ENCODE measurements around the gene GPATCH2. TPM values are rescaled to one million over a fixed set of nuclear protein-coding genes. Genes with fewer than 3 reads are reported as not detected.
A peak's percentile ranks its signal among the peaks of the same experiment; 100 is the strongest.

Gene GPATCH2
- 14.7 and 15.0 TPM in 2 replicates for total RNA-seq
- total RNA-seq (2013) = 14.8 TPM
- polyA plus RNA-seq = 4.7 and 5.2 TPM in 2 replicates
- polyA minus RNA-seq = 4.5 and 6.6 TPM in 2 replicates

- ChIA-PET CTCF (no interaction called here), POLR2A (no interaction called here)
- Histone ChIP-seq H3K4me1 (ENCODE audit: control insufficient read depth in 2 of 2, insufficient read depth in 2 of 2, low read length in 2 of 2) (peaks cover 14 to 17% of the 10 kb centered on the region in 2 donors), H3K9me3 (ENCODE audit: control extremely low read depth in 1 of 3, control insufficient read depth in 2 of 3, insufficient read depth in 1 of 3, low read length in 2 of 3) (no peaks in the 10 kb centered on the region), H3K4me3 (ENCODE audit: control extremely low read depth in 1 of 5, extremely low read depth in 1 of 5, insufficient read depth in 1 of 5, low read depth in 2 of 5, low read length in 4 of 5) (peak within 1 kb of the TSS; percentile 74 to 91 (median 78)), H2AFZ (ENCODE audit: insufficient read depth, low read depth, low read length, poor library complexity, severe bottlenecking) (peak within 1 kb of the TSS; percentile 89), H4K20me1 (ENCODE audit: control insufficient read depth, insufficient read depth, low read length, poor library complexity, severe bottlenecking) (no peaks in the 10 kb centered on the region), H3K79me2 (ENCODE audit: control insufficient read depth, insufficient read depth, low read length) (peaks cover 45% of the 10 kb centered on the region), H3K36me3 (replicated peaks in 1 of 2; ENCODE audit: control extremely low read depth in 1 of 2, control insufficient read depth in 1 of 2, extremely low read depth in 1 of 2, insufficient read depth in 2 of 2, low read length in 1 of 2) (no peaks in the 10 kb centered on the region), H3K27me3 (replicated peaks in 1 of 4; ENCODE audit: control extremely low read depth in 1 of 4, control insufficient read depth in 3 of 4, insufficient read depth in 4 of 4, low read length in 3 of 4) (no peaks in the 10 kb centered on the region), H3K9ac (ENCODE audit: low read length) (peak within 1 kb of the TSS; percentile 89), H3K4me2 (replicated peaks; ENCODE audit: low read depth, low read length, poor library complexity, severe bottlenecking) (peak within 1 kb of the TSS; percentile 79), H3K27ac (ENCODE audit: low read length in 2 of 2) (peak within 1 kb of the TSS; percentile 93 to 97)
- TF ChIP-seq CTCF (IDR thresholded peaks at IDR 0.05) = no peak
- no peak for TF ChIP-seq EZH2 (IDR thresholded peaks at IDR 0.05; ENCODE audit: borderline replicate concordance, insufficient read depth, low read depth, low read length, poor library complexity, severe bottlenecking)
- Mint-ChIP-seq H3K4me3 (peak within 1 kb of the TSS; percentile 94), H3K4me1 (peaks cover 33% of the 10 kb centered on the region), H3K27me3 (peaks cover 7% of the 10 kb centered on the region), H3K27ac (peak within 1 kb of the TSS; percentile 98), H3K9me3 (ENCODE audit: insufficient read depth) (no peaks in the 10 kb centered on the region)
- intact Hi-C loops (cut with micrococcal nuclease) = no loop called here
- WGBS (ENCODE audit: insufficient coverage) = under 1% methylated on average over 33 of the region's 42 CpGs
- DNase-seq (peak; percentile 95), ATAC-seq (ENCODE audit: low read depth) (peak; percentile 91)
These were observed at the start of gene GPATCH2, which contains the start of gene SPATA17 for GRCh38 chr1:217630711-217631591. GPATCH2 (minus strand) TSS chr1:217631090; CDS start chr1:217630971, 119 bp downstream. SPATA17 (plus strand) TSS chr1:217631344; CDS start chr1:217631379, 35 bp downstream.
